ENCODE results near the gene PDZD4.

PDZD4 gene

DNA sequence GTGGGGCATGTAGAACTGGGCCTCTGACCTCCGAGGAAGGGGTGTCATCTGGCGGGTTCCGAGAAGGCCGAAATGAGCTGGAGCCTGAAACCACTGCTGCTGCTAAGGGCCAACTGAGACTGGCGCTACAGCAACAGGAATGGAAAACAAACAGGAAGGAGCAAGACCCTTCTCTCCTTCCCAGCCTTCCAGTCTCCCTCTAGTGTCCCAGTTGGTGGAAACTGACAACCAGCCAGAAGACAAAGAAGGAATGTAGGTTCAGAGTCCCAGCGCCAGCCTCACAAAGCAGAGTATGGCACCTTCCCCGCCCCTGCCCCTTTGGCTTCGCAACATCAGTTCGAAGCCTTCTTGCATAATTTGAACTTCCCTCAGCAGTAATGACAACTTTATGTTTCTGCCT is 24.4 kb upstream of the PDZD4 start:
- TF ChIP-seq POLR2AphosphoS5 (IDR thresholded peaks at IDR 0.05; ENCODE audit: low read depth, low read length) (no peak), TAF1 (IDR thresholded peaks at IDR 0.05; ENCODE audit: borderline replicate concordance, low read depth, low read length) (no peak), POLR2A (IDR thresholded peaks at IDR 0.05; ENCODE audit: low read depth, low read length) (no peak)
- FAIRE-seq (no peak), DNase-seq (ENCODE audit: insufficient read length) (no peak)

DNA sequence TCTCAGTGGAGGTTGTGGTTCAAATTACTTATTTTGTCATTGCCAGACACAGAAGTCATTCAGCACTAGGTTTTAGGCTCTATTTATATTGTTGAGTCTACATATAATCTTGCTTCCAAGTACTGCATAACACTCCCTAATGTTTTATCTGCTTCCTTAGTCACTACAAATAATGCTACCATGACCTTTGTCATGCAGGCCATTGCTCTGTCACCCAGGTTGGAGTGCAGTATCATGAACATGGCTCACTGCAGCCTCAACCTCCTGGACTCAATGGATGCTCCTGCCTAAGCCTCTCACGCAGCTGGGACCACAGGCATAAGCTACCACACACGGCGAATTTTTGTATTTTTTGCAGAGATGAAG is 23.5 kb upstream of the PDZD4 start:
- DNase-seq (ENCODE audit: insufficient read length) (no peak), FAIRE-seq (no peak)
- TF ChIP-seq POLR2AphosphoS5 (IDR thresholded peaks at IDR 0.05; ENCODE audit: low read depth, low read length) (no peak), POLR2A (IDR thresholded peaks at IDR 0.05; ENCODE audit: low read depth, low read length) (no peak), TAF1 (IDR thresholded peaks at IDR 0.05; ENCODE audit: borderline replicate concordance, low read depth, low read length) (no peak)

DNA sequence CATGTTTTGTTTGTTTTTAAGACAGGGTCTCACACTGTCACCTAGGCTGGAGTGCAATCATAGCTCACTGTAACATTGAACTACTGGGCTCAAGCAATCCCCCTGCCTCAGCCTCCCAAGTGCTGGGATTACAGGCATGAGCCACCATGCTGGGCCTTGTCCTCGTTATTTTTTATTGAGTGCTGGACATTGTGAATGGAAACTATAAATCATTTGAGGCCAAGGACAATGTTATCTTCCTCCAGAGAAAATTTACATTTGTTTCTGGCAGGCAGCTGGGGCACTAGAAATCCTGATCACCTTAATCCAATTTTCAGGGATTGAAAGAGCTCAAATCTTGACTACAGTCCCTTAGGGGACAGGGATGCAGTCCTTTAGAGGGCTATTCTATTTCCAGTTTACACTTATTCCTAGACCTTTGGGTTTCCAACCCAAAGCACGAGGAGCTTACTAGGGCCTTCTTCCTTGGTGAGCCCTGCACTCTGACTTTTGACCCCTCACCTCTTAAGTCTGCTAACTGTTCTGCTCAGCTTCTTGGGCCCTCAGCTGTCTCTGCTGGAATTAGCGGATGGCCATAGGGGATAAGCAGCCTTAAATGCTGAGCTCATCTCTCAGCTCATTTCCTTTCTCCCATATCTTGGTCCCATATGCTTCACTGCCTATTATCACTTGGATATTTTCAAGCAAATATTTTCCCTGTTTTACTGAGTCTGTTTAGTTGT is 23.0 kb upstream of the PDZD4 start:
- no peak for FAIRE-seq
- no peak for TF ChIP-seq POLR2AphosphoS5 (IDR thresholded peaks at IDR 0.05; ENCODE audit: low read depth, low read length)
- no peak for TF ChIP-seq TAF1 (IDR thresholded peaks at IDR 0.05; ENCODE audit: borderline replicate concordance, low read depth, low read length)
- no peak for TF ChIP-seq POLR2A (IDR thresholded peaks at IDR 0.05; ENCODE audit: low read depth, low read length)
- no peak for DNase-seq (ENCODE audit: insufficient read length)

DNA sequence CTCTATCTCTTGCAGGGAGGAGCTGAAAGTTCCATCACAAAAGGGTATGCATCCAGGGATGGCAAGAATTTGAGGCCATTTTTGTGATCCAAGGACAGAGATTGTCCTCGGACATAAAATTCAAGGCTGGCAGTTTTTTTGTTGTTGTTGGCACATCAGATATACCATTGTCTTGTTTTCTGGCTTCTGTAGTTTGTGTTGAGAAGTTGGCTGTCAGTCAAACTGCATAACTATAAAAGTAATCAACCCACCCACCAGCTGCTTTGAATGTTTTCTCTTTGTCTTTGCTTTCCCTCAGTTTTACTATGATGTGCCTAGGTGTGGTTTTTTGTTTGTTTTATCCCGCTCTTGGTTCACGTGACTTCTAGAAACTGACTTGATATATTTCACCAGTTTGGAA is 21.6 kb upstream of the PDZD4 start:
- DNase-seq (ENCODE audit: insufficient read length) (no peak), FAIRE-seq (no peak)

DNA sequence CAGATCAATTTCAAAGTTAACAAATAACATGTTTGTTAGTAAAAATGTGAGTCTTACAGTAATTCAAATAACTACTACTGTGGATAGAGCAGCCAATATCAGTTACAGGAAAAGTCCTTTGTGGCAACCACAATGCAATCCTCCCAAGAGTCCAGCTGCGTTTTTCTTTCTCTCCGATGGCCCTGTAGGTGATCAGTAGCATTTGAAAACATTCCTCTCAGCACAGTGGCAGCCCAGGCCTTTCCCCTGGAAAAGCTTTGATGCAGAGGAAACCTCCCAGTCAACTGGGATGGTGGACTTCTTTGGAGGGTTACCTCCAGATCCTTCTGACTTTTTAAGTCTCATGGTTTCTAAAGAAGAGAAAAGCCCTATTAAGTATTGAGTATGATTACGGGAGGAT is 18.0 kb upstream of the PDZD4 start:
- TF ChIP-seq TAF1 (IDR thresholded peaks at IDR 0.05; ENCODE audit: borderline replicate concordance, low read depth, low read length) (no peak), POLR2A (IDR thresholded peaks at IDR 0.05; ENCODE audit: low read depth, low read length) (no peak), POLR2AphosphoS5 (IDR thresholded peaks at IDR 0.05; ENCODE audit: low read depth, low read length) (no peak)

More for the DNA sequence above, 21.6 kb upstream of the PDZD4 start:
- TF ChIP-seq POLR2AphosphoS5 (IDR thresholded peaks at IDR 0.05; ENCODE audit: low read depth, low read length) (no peak), TAF1 (IDR thresholded peaks at IDR 0.05; ENCODE audit: borderline replicate concordance, low read depth, low read length) (no peak), POLR2A (IDR thresholded peaks at IDR 0.05; ENCODE audit: low read depth, low read length) (no peak)

DNA sequence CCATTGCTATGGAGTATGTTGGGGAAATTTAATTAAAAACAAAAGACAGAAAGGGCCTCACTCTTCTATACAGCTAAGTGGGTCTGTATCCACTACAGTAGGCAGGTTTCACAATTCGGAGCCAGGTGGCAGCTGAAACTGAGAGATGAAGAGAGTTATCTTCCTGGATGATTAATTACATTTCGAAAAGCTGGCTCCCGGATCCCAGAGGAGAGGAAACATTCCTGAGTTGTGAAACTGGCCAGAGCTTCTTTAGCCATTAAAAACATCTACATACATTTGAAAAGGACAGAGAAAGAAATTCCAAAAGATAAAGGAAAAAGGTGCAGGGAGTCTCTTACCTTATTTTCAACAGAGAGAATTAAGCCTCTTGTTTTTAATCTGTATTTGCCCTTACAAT is 15.5 kb upstream of the PDZD4 start:
- no peak for FAIRE-seq
- TF ChIP-seq POLR2A (IDR thresholded peaks at IDR 0.05; ENCODE audit: low read depth, low read length): no peak
- no peak for TF ChIP-seq POLR2AphosphoS5 (IDR thresholded peaks at IDR 0.05; ENCODE audit: low read depth, low read length)
- no peak for TF ChIP-seq TAF1 (IDR thresholded peaks at IDR 0.05; ENCODE audit: borderline replicate concordance, low read depth, low read length)
- no peak for DNase-seq (ENCODE audit: insufficient read length)

More for the DNA sequence above, 18.0 kb upstream of the PDZD4 start:
- DNase-seq (ENCODE audit: insufficient read length) (no peak), FAIRE-seq (no peak)

DNA sequence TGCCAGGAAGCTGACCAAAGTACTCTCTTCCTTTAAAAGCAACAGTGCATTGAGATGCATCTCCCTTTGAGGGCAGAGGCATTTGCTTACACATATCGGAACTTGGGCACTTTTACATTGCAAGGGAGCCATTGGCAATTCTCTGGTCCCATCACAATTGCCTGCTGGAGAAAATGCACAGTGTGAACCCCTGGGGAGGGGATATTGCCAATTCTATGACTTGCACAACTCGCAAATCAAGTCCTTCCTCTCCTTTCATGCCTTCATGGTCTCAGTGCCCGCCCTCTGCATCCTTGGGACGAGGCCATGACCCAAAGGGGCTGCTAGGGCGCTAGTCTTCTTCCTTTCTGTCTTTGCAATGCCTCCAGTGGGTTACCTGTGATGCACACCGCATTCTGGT is 14.9 kb upstream of the PDZD4 start:
- no peak for FAIRE-seq
- TF ChIP-seq TAF1 (IDR thresholded peaks at IDR 0.05; ENCODE audit: borderline replicate concordance, low read depth, low read length): no peak
- no peak for TF ChIP-seq POLR2AphosphoS5 (IDR thresholded peaks at IDR 0.05; ENCODE audit: low read depth, low read length)
- TF ChIP-seq POLR2A (IDR thresholded peaks at IDR 0.05; ENCODE audit: low read depth, low read length): no peak
- DNase-seq (ENCODE audit: insufficient read length): no peak

DNA sequence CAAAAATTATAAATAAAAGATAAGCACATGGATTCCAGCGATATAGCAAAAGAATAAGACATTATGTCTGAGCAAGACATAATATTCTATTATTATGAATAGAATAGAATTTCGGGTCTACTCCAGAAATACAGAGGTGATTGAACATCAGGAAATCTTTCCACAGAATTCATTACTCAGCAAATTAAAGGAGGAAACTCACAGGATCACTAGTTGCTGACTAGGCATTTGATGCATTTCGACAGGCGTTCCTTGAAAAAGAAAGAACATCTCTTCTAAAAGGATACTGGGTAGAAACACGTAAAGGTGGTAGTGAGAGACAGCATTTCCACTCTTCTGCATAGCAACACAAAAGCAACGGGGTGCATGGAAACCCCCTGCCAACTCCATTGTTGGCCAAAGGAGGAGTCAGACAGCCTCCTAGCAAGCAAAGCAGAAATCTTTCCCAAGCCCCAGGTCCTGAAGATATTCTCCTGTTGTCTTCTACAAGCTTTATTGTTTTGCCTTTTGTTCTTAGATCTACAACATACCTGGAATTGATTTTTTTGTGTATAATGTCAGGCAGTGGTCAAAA is 14.3 kb upstream of the PDZD4 start:
- no peak for FAIRE-seq
- no peak for DNase-seq (ENCODE audit: insufficient read length)

DNA sequence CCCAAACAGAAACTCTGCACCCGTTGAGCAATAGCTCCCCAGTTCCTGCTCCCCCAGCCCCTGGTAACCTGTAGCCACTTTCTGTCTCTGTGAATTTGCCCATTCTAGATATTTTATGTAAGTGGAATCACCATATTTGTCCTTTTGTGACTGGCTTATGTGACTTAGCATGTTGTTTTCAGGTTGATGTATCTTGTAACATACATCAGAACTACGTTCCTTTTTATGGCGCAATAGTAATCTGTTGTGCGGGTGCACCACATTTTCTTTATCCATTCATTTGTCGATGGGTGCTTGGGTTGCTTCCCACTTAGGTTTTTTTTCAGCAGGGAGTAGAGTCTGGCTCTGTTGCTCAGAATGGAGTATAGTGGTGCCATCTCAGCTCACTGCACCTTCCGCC is 6.6 kb upstream of the PDZD4 start:
- FAIRE-seq (no peak), DNase-seq (ENCODE audit: insufficient read length) (no peak)
- TF ChIP-seq POLR2AphosphoS5 (IDR thresholded peaks at IDR 0.05; ENCODE audit: low read depth, low read length): no peak
- no peak for TF ChIP-seq POLR2A (IDR thresholded peaks at IDR 0.05; ENCODE audit: low read depth, low read length)
- no peak for TF ChIP-seq TAF1 (IDR thresholded peaks at IDR 0.05; ENCODE audit: borderline replicate concordance, low read depth, low read length)

More for the DNA sequence above, 14.3 kb upstream of the PDZD4 start:
- TF ChIP-seq POLR2A (IDR thresholded peaks at IDR 0.05; ENCODE audit: low read depth, low read length) (no peak), POLR2AphosphoS5 (IDR thresholded peaks at IDR 0.05; ENCODE audit: low read depth, low read length) (no peak)

DNA sequence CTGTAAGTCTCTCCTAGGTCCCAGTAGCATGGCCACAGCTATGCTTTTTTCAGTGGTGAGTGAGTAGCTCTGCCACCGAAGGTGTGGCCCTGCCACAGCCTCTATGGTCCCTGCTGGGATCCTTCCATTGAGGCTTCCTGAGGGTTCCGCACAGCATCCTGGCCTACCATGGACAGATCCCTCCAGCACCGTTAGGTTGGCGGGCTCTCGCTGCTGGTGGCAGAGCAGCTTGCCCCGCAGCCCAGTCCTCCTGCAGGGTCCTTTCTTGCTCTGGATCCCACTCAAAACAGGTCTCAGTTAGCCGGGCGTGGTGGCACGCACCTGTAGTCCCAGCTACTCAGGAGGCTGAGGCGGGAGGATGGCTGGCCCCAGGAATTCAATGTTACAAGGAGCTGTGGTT is 2.4 kb upstream of the PDZD4 start:
- DNase-seq (ENCODE audit: insufficient read length) (no peak), FAIRE-seq (no peak)
- TF ChIP-seq TAF1 (IDR thresholded peaks at IDR 0.05; ENCODE audit: borderline replicate concordance, low read depth, low read length): no peak
- TF ChIP-seq POLR2A (IDR thresholded peaks at IDR 0.05; ENCODE audit: low read depth, low read length): no peak
- no peak for TF ChIP-seq POLR2AphosphoS5 (IDR thresholded peaks at IDR 0.05; ENCODE audit: low read depth, low read length)

DNA sequence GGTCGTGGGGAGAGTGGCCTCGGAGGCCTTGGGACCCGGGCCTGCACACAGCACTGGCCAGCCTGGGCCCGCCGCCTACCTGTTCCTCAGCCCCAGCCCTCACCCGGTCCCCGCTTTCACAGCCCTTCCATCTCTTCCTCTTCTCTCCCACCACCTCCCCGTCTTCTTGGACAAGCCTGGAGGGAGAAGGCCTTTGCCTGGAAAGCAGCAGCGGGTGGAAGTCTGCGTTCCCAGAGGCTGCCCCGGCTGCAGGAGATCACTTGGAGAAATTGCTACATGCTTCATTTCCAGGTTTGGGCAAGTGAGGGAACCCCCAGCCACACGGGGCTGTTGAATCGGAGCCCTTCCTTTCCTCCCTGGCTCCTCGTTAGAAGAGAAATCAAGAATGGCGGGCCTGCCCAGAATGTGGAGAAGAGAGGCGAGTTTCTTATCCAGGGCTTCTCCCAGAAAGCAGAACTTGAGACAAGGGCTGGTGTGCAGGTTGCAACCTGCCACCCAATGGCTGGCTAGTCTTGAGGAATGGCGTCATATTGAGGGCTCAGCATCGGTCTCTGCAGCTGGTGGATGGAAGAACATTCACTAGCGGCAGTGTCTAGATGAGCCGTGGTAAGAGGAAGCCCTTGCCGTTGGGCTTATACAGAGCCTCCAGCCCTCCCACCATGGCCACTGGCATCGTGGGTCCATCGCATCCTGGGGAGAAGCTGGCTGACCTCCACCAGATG is 1.2 kb upstream of the PDZD4 start:
- DNase-seq (ENCODE audit: insufficient read length) (no peak), FAIRE-seq (no peak)
- no peak for TF ChIP-seq POLR2A (IDR thresholded peaks at IDR 0.05; ENCODE audit: low read depth, low read length)
- no peak for TF ChIP-seq POLR2AphosphoS5 (IDR thresholded peaks at IDR 0.05; ENCODE audit: low read depth, low read length)
- no peak for TF ChIP-seq TAF1 (IDR thresholded peaks at IDR 0.05; ENCODE audit: borderline replicate concordance, low read depth, low read length)

Measured in GM12892 (cell line).